Hepatocyte (in vitro differentiated cells): ENCODE data around the gene KRTAP6-2. TPM values are rescaled to one million over a fixed set of nuclear protein-coding genes. Genes with fewer than 3 reads are reported as not detected.

Experiments used
- DNase-seq: peaks from one replicate; pipeline ENCODE4 v3.0.0-alpha.2; 2016; ENCODE audit warnings: low spot score
- H2AFZ ChIP-seq: fragments of 200-600 bp; sonication (generic); 2 replicates; pipeline ENCODE4 v1.6.0; 2016; ENCODE audit warnings: antibody characterized with exemption, mild to moderate bottlenecking
- H3K27ac ChIP-seq: fragments of 200-600 bp; sonication (generic); 2 replicates; pipeline ENCODE4 v1.5.1; 2016; ENCODE audit warnings: mild to moderate bottlenecking
- H3K27me3 ChIP-seq: fragments of 200-600 bp; sonication (generic); 2 replicates; pipeline ENCODE4 v1.6.1; 2016
- H3K36me3 ChIP-seq: fragments of 200-600 bp; sonication (generic); replicated peaks from 2 replicates; pipeline ENCODE4 v1.5.1; 2016; ENCODE audit warnings: low read depth; ENCODE audit not compliant: insufficient read depth
- H3K4me1 ChIP-seq: fragments of 200-600 bp; sonication (generic); 2 replicates; pipeline ENCODE4 v1.5.1; 2016; ENCODE audit warnings: mild to moderate bottlenecking, moderate library complexity; ENCODE audit not compliant: insufficient read depth
- H3K4me2 ChIP-seq: fragments of 200-600 bp; sonication (generic); 2 replicates; pipeline ENCODE4 v1.6.0; 2016
- H3K4me3 ChIP-seq: fragments of 200-600 bp; sonication (generic); 2 replicates; pipeline ENCODE4 v1.5.1; 2016; ENCODE audit warnings: mild to moderate bottlenecking
- H3K79me2 ChIP-seq: fragments of 200-600 bp; sonication (generic); 2 replicates; pipeline ENCODE4 v1.6.0; 2017; ENCODE audit warnings: mild to moderate bottlenecking
- H3K9me2 ChIP-seq: fragments of 200-600 bp; sonication (generic); replicated peaks from 2 replicates; pipeline ENCODE4 v1.6.0; 2017; ENCODE audit warnings: mild to moderate bottlenecking; ENCODE audit not compliant: insufficient read depth
- H3K9me3 ChIP-seq: fragments of 200-600 bp; sonication (generic); 2 replicates; pipeline ENCODE4 v1.5.1; 2016; ENCODE audit warnings: low read depth, mild to moderate bottlenecking
- H4K20me1 ChIP-seq: fragments of 200-600 bp; sonication (generic); 2 replicates; pipeline ENCODE4 v1.6.0; 2016; ENCODE audit warnings: mild to moderate bottlenecking; ENCODE audit not compliant: insufficient read depth, poor library complexity, severe bottlenecking
- CTCF ChIP-seq: fragments of 200-600 bp; sonication (generic); IDR thresholded peaks from 2 replicates; pipeline ENCODE4 v1.5.1; 2016; ENCODE audit warnings: antibody characterized with exemption, mild to moderate bottlenecking; ENCODE audit not compliant: poor library complexity
- EZH2 ChIP-seq: fragments of 200-600 bp; sonication (generic); IDR thresholded peaks from 2 replicates; pipeline ENCODE4 v1.6.1; 2016; ENCODE audit warnings: antibody characterized with exemption, mild to moderate bottlenecking, borderline replicate concordance
- EZH2phosphoT487 ChIP-seq: fragments of 200-600 bp; sonication (generic); IDR thresholded peaks from one replicate; pipeline ENCODE4 v1.6.1; 2018; ENCODE audit warnings: antibody characterized with exemption, mild to moderate bottlenecking, low read depth, moderate library complexity; ENCODE audit not compliant: unreplicated experiment, severe bottlenecking
- WGBS: methylation state at CpG from one replicate; pipeline ENCODE4 v1.1.6; 2016; ENCODE audit warnings: low lambda C conversion rate; ENCODE audit errors: missing lambda C conversion rate; 5-methylcytosine and 5-hydroxymethylcytosine counted together
- polyA plus RNA-seq: library from polyadenylated mRNA; unstranded; fragments of >200 nt; fragmentation: Nextera tagmentation; extraction: Ambion mirVana; gene quantifications from 2 replicates; pipeline ENCODE4 v1.2.1, GENCODE V29; 2016
- total RNA-seq: library from RNA; depleted of rRNA; stranded (reverse); fragments of >200 nt; gene quantifications from 2 replicates; pipeline ENCODE4 v1.2.3, GENCODE V29; 2014

KRTAP6-2 gene
- total and polyA plus RNA-seq, 2 experiments from 2014 or later: not detected

- Histone ChIP-seq H4K20me1 (no peaks in the 10 kb centered on the region), H3K27me3 (no peaks in the 10 kb centered on the region), H3K4me2 (no peak overlapping the region), H3K4me3 (no peak overlapping the region), H2AFZ (no peak overlapping the region), H3K9me2 (no peaks in the 10 kb centered on the region), H3K9me3 (no peaks in the 10 kb centered on the region), H3K27ac (no peak overlapping the region), H3K36me3 (no peaks in the 10 kb centered on the region), H3K79me2 (no peaks in the 10 kb centered on the region), H3K4me1 (no peaks in the 10 kb centered on the region)
- WGBS: 87% methylated on average over 2 of the region's 2 CpGs
- TF ChIP-seq CTCF (no peak), EZH2phosphoT487 (no peak), EZH2 (no peak)
- DNase-seq: no peak
These were observed 36.7 kb downstream of the KRTAP6-2 start for GRCh38 chr21:30561957-30562356.

- no peak within 1 kb of the TSS for H2AFZ ChIP-seq
- H3K4me2 ChIP-seq: no peak within 1 kb of the TSS
- H3K9me2 ChIP-seq: no peaks in the 10 kb centered on the region
- no peak within 1 kb of the TSS for H3K27ac ChIP-seq
- no peak within 1 kb of the TSS for H3K4me3 ChIP-seq
- no peaks in the 10 kb centered on the region for H3K9me3 ChIP-seq
- 78% methylated on average over 2 of the region's 2 CpGs for WGBS
- no peaks in the 10 kb centered on the region for H3K36me3 ChIP-seq
- TF ChIP-seq EZH2phosphoT487: no peak
- no peak for DNase-seq
- H3K4me1 ChIP-seq: no peaks in the 10 kb centered on the region
- no peaks in the 10 kb centered on the region for H3K27me3 ChIP-seq
- H3K79me2 ChIP-seq: no peaks in the 10 kb centered on the region
- H4K20me1 ChIP-seq: no peaks in the 10 kb centered on the region
These were observed 37.3 kb downstream of the KRTAP6-2 start, which contains the start of gene KRTAP19-7 for GRCh38 chr21:30561264-30561895. TSS of gene KRTAP19-7 (minus strand) at chr21:30561314. CDS start at chr21:30561289, 25 bp downstream.

- H3K4me2 ChIP-seq: no peak overlapping the region
- no peaks in the 10 kb centered on the region for H4K20me1 ChIP-seq
- no peaks in the 10 kb centered on the region for H3K4me1 ChIP-seq
- no peaks in the 10 kb centered on the region for H3K9me2 ChIP-seq
- no peaks in the 10 kb centered on the region for H3K9me3 ChIP-seq
- no peak overlapping the region for H2AFZ ChIP-seq
- H3K79me2 ChIP-seq: no peaks in the 10 kb centered on the region
- 73% methylated on average over 2 of the region's 2 CpGs for WGBS
- no peak overlapping the region for H3K27ac ChIP-seq
- DNase-seq: no peak
- H3K27me3 ChIP-seq: no peaks in the 10 kb centered on the region
- no peak overlapping the region for H3K4me3 ChIP-seq
- no peak for TF ChIP-seq EZH2
- TF ChIP-seq EZH2phosphoT487: no peak
- TF ChIP-seq CTCF: no peak
- H3K36me3 ChIP-seq: no peaks in the 10 kb centered on the region
These were observed 43.6 kb downstream of the KRTAP6-2 start for GRCh38 chr21:30555095-30555494.

GRCh38 chr21:30552782-30553181, 45.9 kb downstream of the KRTAP6-2 start:
- no peak for TF ChIP-seq EZH2phosphoT487
- TF ChIP-seq CTCF: no peak
- TF ChIP-seq EZH2: no peak
- DNase-seq: no peak
- Histone ChIP-seq H3K79me2 (no peaks in the 10 kb centered on the region), H3K4me1 (no peaks in the 10 kb centered on the region), H3K9me3 (no peaks in the 10 kb centered on the region), H3K27me3 (no peaks in the 10 kb centered on the region), H2AFZ (no peak overlapping the region), H3K27ac (no peak overlapping the region), H3K9me2 (no peaks in the 10 kb centered on the region), H4K20me1 (no peaks in the 10 kb centered on the region), H3K4me3 (no peak overlapping the region), H3K36me3 (no peaks in the 10 kb centered on the region), H3K4me2 (no peak overlapping the region)
- WGBS: 75% methylated on average over 1 of the region's 1 CpG
